ENCODE measurements around the gene EWSR1. TPM values are rescaled to one million over a fixed set of nuclear protein-coding genes. Genes with fewer than 3 reads are reported as not detected.

EWSR1 gene, protein sequence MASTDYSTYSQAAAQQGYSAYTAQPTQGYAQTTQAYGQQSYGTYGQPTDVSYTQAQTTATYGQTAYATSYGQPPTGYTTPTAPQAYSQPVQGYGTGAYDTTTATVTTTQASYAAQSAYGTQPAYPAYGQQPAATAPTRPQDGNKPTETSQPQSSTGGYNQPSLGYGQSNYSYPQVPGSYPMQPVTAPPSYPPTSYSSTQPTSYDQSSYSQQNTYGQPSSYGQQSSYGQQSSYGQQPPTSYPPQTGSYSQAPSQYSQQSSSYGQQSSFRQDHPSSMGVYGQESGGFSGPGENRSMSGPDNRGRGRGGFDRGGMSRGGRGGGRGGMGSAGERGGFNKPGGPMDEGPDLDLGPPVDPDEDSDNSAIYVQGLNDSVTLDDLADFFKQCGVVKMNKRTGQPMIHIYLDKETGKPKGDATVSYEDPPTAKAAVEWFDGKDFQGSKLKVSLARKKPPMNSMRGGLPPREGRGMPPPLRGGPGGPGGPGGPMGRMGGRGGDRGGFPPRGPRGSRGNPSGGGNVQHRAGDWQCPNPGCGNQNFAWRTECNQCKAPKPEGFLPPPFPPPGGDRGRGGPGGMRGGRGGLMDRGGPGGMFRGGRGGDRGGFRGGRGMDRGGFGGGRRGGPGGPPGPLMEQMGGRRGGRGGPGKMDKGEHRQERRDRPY
- total RNA-seq (2012; rRNA removed) (414 and 518 TPM in 2 replicates), polyA plus RNA-seq (2012; rRNA removed) (243 and 267 TPM in 2 replicates), Bru-seq, nascent RNA (percentile 98 among the genes with signal in this experiment), BruChase-seq, experiment 1, labeled RNA remaining after a 6-hour chase (percentile 94 among the genes with signal in this experiment), BruChase-seq, experiment 2, labeled RNA remaining after a 2-hour chase (percentile 95 among the genes with signal in this experiment)
- 124 and 135 TPM in 2 replicates for polyA plus RNA-seq (2012; cell fraction: cytosol; rRNA removed)
- polyA plus RNA-seq (2012; cell fraction: nucleus; rRNA removed; ENCODE audit: low replicate concordance): 764 and 770 TPM in 2 replicates
- long read RNA-seq, transcript EWSR1-207 (17 exons, 2,207 nt): major isoform, 102 of 310 reads
- long read RNA-seq, transcript EWSR1-206 (17 exons, 2,654 nt): minor isoform, 92 of 310 reads
- long read RNA-seq, transcript EWSR1-215 (8 exons, 2,630 nt): minor isoform, 9 of 310 reads
- long read RNA-seq, partial matches to known transcripts: 63 of 310 reads
- long read RNA-seq, other reads (novel, unspliced or antisense): 38 of 310 reads

DNA sequence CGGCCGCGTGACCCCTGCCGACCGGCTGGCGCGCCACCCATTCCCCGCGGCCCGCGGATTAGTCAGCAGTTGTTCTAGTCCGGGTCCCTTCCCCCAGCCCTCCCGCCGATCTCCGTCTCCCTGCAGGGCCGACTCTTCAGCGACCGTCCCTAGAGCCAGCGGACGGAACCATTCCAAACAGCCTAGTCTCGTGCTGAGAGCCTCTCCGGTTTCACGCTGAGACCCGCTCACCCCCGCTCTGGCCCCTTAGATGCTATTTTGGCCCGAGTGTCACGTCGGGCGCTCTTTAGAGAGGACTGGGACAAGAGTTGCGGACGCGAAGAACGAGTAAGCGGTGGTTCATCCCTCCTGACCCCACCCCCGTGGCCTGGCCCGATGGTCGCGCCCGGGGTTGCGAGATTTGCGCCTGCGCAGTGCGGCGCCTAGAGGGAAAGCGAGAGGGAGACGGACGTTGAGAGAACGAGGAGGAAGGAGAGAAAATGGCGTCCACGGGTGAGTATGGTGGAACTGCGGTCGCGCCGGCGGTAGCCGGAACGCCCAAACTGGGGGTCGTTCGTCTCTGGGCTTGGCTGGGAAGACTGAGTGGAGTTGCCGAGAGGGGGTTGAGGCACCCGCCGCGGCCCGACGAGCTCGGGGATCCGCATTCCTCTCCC lies at the start of gene EWSR1, which contains the start of gene RHBDD3:
Gene EWSR1 (plus strand): TSS at position 411 of the 653 bp plus-strand sequence. CDS start 69 bp downstream, at position 480.
Gene RHBDD3 (minus strand): TSS at position 124 of the 653 bp plus-strand sequence. CDS start 2,355 bp downstream, outside the sequence.
- Histone ChIP-seq H3K4me3 (ENCODE audit: insufficient read depth, low read depth, low read length) (peak within 1 kb of the TSS; percentile 75), H4K20me1 (ENCODE audit: insufficient read depth, low read length) (peaks cover 45% of the 10 kb centered on the region), H3K4ac (ENCODE audit: low read depth, low read length) (peak within 1 kb of the TSS; percentile 100), H3K4me2 (ENCODE audit: low read depth, low read length) (peak within 1 kb of the TSS; percentile 97), H3K18ac (ENCODE audit: low read depth, low read length) (peak within 1 kb of the TSS; percentile 99), H3K27me3 (ENCODE audit: control insufficient read depth, insufficient read depth, low read length) (no peaks in the 10 kb centered on the region), H2BK120ac (ENCODE audit: low read depth, low read length) (peak within 1 kb of the TSS; percentile 100), H3K23ac (ENCODE audit: low read depth, low read length) (peak within 1 kb of the TSS; percentile 100), H3K36me3 (ENCODE audit: control insufficient read depth, insufficient read depth, low read length) (peaks cover 20% of the 10 kb centered on the region), H3K56ac (ENCODE audit: extremely low read depth, insufficient read depth, low read length) (peak within 1 kb of the TSS; percentile 100), H2BK20ac (ENCODE audit: low read depth, low read length) (peak within 1 kb of the TSS; percentile 100), H2AK5ac (ENCODE audit: low read depth, low read length) (peak within 1 kb of the TSS; percentile 99), H4K8ac (ENCODE audit: low read depth in 2 of 2, low read length in 2 of 2) (peak within 1 kb of the TSS; percentile 86 to 100), H3K4me1 (ENCODE audit: control insufficient read depth, insufficient read depth, low read length) (peaks cover 17% of the 10 kb centered on the region), H2AK9ac (replicated peaks; ENCODE audit: low read depth, low read length, poor library complexity) (peak within 1 kb of the TSS; percentile 100), H3K27ac (ENCODE audit: insufficient read depth, low read length) (peak within 1 kb of the TSS; percentile 98), H2BK5ac (ENCODE audit: low read depth, low read length, poor library complexity, severe bottlenecking) (peak within 1 kb of the TSS; percentile 99), H2AFZ (replicated peaks; ENCODE audit: low read length, poor library complexity) (peak within 1 kb of the TSS; percentile 100), H3K79me1 (ENCODE audit: low read depth in 1 of 2, low read length in 2 of 2) (peaks cover 15 to 49% of the 10 kb centered on the region in 2 experiments; a peak in 3 of 4 replicates), H4K91ac (ENCODE audit: insufficient read depth, low read depth, low read length) (peak within 1 kb of the TSS; percentile 100), H2BK15ac (ENCODE audit: low read depth, low read length) (peak within 1 kb of the TSS; percentile 91; the same call in 2 of the 3 replicates), H4K5ac (ENCODE audit: low read depth, low read length) (peak within 1 kb of the TSS; percentile 99), H3K14ac (replicated peaks; ENCODE audit: low read depth, low read length) (peak within 1 kb of the TSS; percentile 100), H3K9ac (ENCODE audit: low read depth, low read length) (peak within 1 kb of the TSS; percentile 99), H3K9me3 (ENCODE audit: control insufficient read depth, insufficient read depth, low read length) (no peaks in the 10 kb centered on the region), H3K9me1 (ENCODE audit: insufficient read depth, low read length) (peaks cover 16% of the 10 kb centered on the region)
- WGBS, 2 experiments (ENCODE audit: extremely low coverage in 2 of 2, insufficient read length in 1 of 2): 1% methylated on average over 31 of the region's 67 CpGs; no CpG with 5 or more reads in 1 of the 2 experiments
- ATAC-seq (ENCODE audit: low read depth): peak; percentile 89
- intact Hi-C loops (cut with micrococcal nuclease): no loop called here
- ChIA-PET POLR2A (ENCODE audit: unreplicated experiment) (no interaction called here), CTCF (no interaction called here)
- dilution Hi-C loops (cut with HindIII; ENCODE audit: low sequenced_read_pairs, unreplicated experiment): no loop called here
- DNase-seq: peak; percentile 97
- in situ Hi-C loops (cut with MboI; ENCODE audit: low sequenced_read_pairs): no loop called here
- BruUV-seq (replicated peaks): no TSS peak
- no peak for TF ChIP-seq RFX5 (IDR thresholded peaks at IDR 0.05; ENCODE audit: low read depth, low read length)
- peak; percentile 74 for TF ChIP-seq CEBPB (IDR thresholded peaks at IDR 0.05; ENCODE audit: low read depth, low read length)
- TF ChIP-seq MXI1 (IDR thresholded peaks at IDR 0.05; ENCODE audit: borderline replicate concordance, low read depth, low read length): peak; percentile 72; the same call in 1 of the 2 replicates
- TF ChIP-seq, protein P1, sequence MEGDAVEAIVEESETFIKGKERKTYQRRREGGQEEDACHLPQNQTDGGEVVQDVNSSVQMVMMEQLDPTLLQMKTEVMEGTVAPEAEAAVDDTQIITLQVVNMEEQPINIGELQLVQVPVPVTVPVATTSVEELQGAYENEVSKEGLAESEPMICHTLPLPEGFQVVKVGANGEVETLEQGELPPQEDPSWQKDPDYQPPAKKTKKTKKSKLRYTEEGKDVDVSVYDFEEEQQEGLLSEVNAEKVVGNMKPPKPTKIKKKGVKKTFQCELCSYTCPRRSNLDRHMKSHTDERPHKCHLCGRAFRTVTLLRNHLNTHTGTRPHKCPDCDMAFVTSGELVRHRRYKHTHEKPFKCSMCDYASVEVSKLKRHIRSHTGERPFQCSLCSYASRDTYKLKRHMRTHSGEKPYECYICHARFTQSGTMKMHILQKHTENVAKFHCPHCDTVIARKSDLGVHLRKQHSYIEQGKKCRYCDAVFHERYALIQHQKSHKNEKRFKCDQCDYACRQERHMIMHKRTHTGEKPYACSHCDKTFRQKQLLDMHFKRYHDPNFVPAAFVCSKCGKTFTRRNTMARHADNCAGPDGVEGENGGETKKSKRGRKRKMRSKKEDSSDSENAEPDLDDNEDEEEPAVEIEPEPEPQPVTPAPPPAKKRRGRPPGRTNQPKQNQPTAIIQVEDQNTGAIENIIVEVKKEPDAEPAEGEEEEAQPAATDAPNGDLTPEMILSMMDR (conservative IDR thresholded peaks at IDR 0.05; ENCODE audit: low read depth, low read length): no peak
- peak; percentile 55; the same call in 1 of the 2 replicates for TF ChIP-seq FOS (IDR thresholded peaks at IDR 0.05; ENCODE audit: low read depth, low read length)
- TF ChIP-seq, protein P2, sequence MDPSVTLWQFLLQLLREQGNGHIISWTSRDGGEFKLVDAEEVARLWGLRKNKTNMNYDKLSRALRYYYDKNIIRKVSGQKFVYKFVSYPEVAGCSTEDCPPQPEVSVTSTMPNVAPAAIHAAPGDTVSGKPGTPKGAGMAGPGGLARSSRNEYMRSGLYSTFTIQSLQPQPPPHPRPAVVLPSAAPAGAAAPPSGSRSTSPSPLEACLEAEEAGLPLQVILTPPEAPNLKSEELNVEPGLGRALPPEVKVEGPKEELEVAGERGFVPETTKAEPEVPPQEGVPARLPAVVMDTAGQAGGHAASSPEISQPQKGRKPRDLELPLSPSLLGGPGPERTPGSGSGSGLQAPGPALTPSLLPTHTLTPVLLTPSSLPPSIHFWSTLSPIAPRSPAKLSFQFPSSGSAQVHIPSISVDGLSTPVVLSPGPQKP (IDR thresholded peaks at IDR 0.05; ENCODE audit: borderline replicate concordance, low read depth, low read length): no peak
- no peak for TF ChIP-seq RAD21 (IDR thresholded peaks at IDR 0.05; ENCODE audit: low read length)
- peak; percentile 99; the same call in 1 of the 2 replicates for TF ChIP-seq CHD1 (IDR thresholded peaks at IDR 0.05; ENCODE audit: low read depth, low read length)
- peak; percentile 69 for TF ChIP-seq NFE2L2 (IDR thresholded peaks at IDR 0.05; ENCODE audit: low read depth, low read length)
- peak; percentile 93 for TF ChIP-seq POLR2A (IDR thresholded peaks at IDR 0.05; ENCODE audit: low read depth, low read length)
- TF ChIP-seq SMC3 (IDR thresholded peaks at IDR 0.05; ENCODE audit: low read depth, low read length): no peak

Data from IMR-90 (cell line).